ENCODE data around the gene KCNK1. TPM values are rescaled to one million over a fixed set of nuclear protein-coding genes. Genes with fewer than 3 reads are reported as not detected.

The KCNK1 gene
- total and polyA plus RNA-seq, 2 of the 4 experiments (the other 2 are of a cell fraction) = 0.90 to 1.6 TPM

GRCh38 chr1:233654658-233655280 lies 40.9 kb downstream of the KCNK1 start:
- in situ Hi-C loops (cut with MboI; ENCODE audit: low sequenced_read_pairs) = no loop called here
- DNase-seq (no peak), ATAC-seq (ENCODE audit: low read depth) (no peak)
- H3K9me3 ChIP-seq (ENCODE audit: control insufficient read depth, insufficient read depth, low read length) = peaks cover 12% of the 10 kb centered on the region
- H3K4me1 ChIP-seq (ENCODE audit: control insufficient read depth, insufficient read depth, low read length) = no peaks in the 10 kb centered on the region
- intact Hi-C loops (cut with micrococcal nuclease) = no loop called here
- no peak overlapping the region for H2AFZ ChIP-seq (replicated peaks; ENCODE audit: low read length, poor library complexity)
- no peak overlapping the region for H4K91ac ChIP-seq (ENCODE audit: insufficient read depth, low read depth, low read length)
- H2BK20ac ChIP-seq (ENCODE audit: low read depth, low read length) = no peak overlapping the region
- no peak overlapping the region for H2BK5ac ChIP-seq (ENCODE audit: low read depth, low read length, poor library complexity, severe bottlenecking)
- no peak overlapping the region for H3K23ac ChIP-seq (ENCODE audit: low read depth, low read length)
- POLR2A ChIA-PET (ENCODE audit: unreplicated experiment) = no interaction called here
- no peak overlapping the region for H3K27ac ChIP-seq (ENCODE audit: insufficient read depth, low read length)
- H3K4me3 ChIP-seq (ENCODE audit: insufficient read depth, low read depth, low read length) = no peak overlapping the region
- no peaks in the 10 kb centered on the region for H3K27me3 ChIP-seq (ENCODE audit: control insufficient read depth, insufficient read depth, low read length)
- H4K5ac ChIP-seq (ENCODE audit: low read depth, low read length) = no peak overlapping the region
- no peak overlapping the region for H3K4ac ChIP-seq (ENCODE audit: low read depth, low read length)
- no peak overlapping the region for H3K9ac ChIP-seq (ENCODE audit: low read depth, low read length)
- TF ChIP-seq NFE2L2 (IDR thresholded peaks at IDR 0.05; ENCODE audit: low read depth, low read length) = no peak
- TF ChIP-seq ELK1 (IDR thresholded peaks at IDR 0.05; ENCODE audit: borderline replicate concordance, low read depth, low read length) = no peak
- no peak for TF ChIP-seq CTCF (conservative IDR thresholded peaks at IDR 0.05; ENCODE audit: low read depth, low read length)
- no peak for TF ChIP-seq MAZ (IDR thresholded peaks at IDR 0.05; ENCODE audit: borderline replicate concordance, low read depth, low read length)
- TF ChIP-seq RAD21 (IDR thresholded peaks at IDR 0.05; ENCODE audit: low read length) = no peak
- no peak for TF ChIP-seq SMC3 (IDR thresholded peaks at IDR 0.05; ENCODE audit: low read depth, low read length)
- TF ChIP-seq RCOR1 (IDR thresholded peaks at IDR 0.05; ENCODE audit: insufficient replicate concordance, low read length) = no peak
- no peak for TF ChIP-seq RFX5 (IDR thresholded peaks at IDR 0.05; ENCODE audit: low read depth, low read length)
- TF ChIP-seq FOS (IDR thresholded peaks at IDR 0.05; ENCODE audit: low read depth, low read length) = no peak
- TF ChIP-seq, protein P1, sequence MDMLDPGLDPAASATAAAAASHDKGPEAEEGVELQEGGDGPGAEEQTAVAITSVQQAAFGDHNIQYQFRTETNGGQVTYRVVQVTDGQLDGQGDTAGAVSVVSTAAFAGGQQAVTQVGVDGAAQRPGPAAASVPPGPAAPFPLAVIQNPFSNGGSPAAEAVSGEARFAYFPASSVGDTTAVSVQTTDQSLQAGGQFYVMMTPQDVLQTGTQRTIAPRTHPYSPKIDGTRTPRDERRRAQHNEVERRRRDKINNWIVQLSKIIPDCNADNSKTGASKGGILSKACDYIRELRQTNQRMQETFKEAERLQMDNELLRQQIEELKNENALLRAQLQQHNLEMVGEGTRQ (IDR thresholded peaks at IDR 0.05; ENCODE audit: low read depth, low read length) = no peak
- TF ChIP-seq MAFK (IDR thresholded peaks at IDR 0.05; ENCODE audit: low read depth, low read length) = no peak
- TF ChIP-seq CHD1 (IDR thresholded peaks at IDR 0.05; ENCODE audit: low read depth, low read length) = no peak
- no peak for TF ChIP-seq POLR2A (IDR thresholded peaks at IDR 0.05; ENCODE audit: low read depth, low read length)
- no peak for TF ChIP-seq CEBPB (IDR thresholded peaks at IDR 0.05; ENCODE audit: low read depth, low read length)
- TF ChIP-seq MXI1 (IDR thresholded peaks at IDR 0.05; ENCODE audit: borderline replicate concordance, low read depth, low read length) = no peak
- no peak for TF ChIP-seq BHLHE40 (IDR thresholded peaks at IDR 0.05; ENCODE audit: low read depth, low read length)
- no peak overlapping the region for H3K18ac ChIP-seq (ENCODE audit: low read depth, low read length)
- no peaks in the 10 kb centered on the region for H3K36me3 ChIP-seq (ENCODE audit: control insufficient read depth, insufficient read depth, low read length)
- no CpG with 5 or more reads among the region's 5 CpGs for WGBS, 2 experiments (ENCODE audit: extremely low coverage in 2 of 2, insufficient read length in 1 of 2)
- no peak overlapping the region for H2AK5ac ChIP-seq (ENCODE audit: low read depth, low read length)
- CTCF ChIA-PET = no interaction called here
- no TSS peak for BruUV-seq (replicated peaks)
- dilution Hi-C loops (cut with HindIII; ENCODE audit: low sequenced_read_pairs, unreplicated experiment) = no loop called here
- no peak overlapping the region for H3K14ac ChIP-seq (replicated peaks; ENCODE audit: low read depth, low read length)
- no peak overlapping the region for H2AK9ac ChIP-seq (replicated peaks; ENCODE audit: low read depth, low read length, poor library complexity)
- H3K56ac ChIP-seq (ENCODE audit: extremely low read depth, insufficient read depth, low read length) = no peak overlapping the region
- H3K4me2 ChIP-seq (ENCODE audit: low read depth, low read length) = no peak overlapping the region
- H3K79me1 ChIP-seq (ENCODE audit: low read depth in 1 of 2, low read length in 2 of 2) = no peaks in the 10 kb centered on the region
- H4K20me1 ChIP-seq (ENCODE audit: insufficient read depth, low read length) = no peaks in the 10 kb centered on the region
- no peaks in the 10 kb centered on the region for H3K9me1 ChIP-seq (ENCODE audit: insufficient read depth, low read length)
- no peak overlapping the region for H2BK120ac ChIP-seq (ENCODE audit: low read depth, low read length)
- H4K8ac ChIP-seq (ENCODE audit: low read depth in 2 of 2, low read length in 2 of 2) = no peak overlapping the region
- H2BK15ac ChIP-seq (ENCODE audit: low read depth, low read length) = no peak overlapping the region

Data from IMR-90 (cell line).